ENCODE data around the gene ADAMTS17.

ADAMTS17 gene

DNA sequence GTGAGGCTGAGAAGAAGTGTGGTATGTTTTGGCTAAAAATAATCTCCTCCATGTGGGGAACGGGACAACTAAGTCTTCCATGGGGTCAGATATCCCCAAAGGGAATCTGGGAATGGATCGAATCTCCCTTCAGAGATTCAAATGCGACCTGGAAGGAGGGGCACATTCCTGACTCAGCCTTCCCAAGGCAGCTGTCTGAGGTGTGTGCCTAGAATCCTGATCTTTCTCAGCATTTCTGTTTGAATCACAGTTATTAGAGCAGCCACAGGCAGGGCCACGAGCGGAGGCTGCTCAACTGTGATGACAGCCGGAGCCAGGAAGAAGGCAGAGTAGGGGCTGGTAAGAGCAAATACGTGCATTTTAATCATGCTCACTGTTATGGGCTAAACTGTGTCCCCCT is 135.1 kb downstream of the ADAMTS17 start:
- no peak overlapping the region for H3K4me2 ChIP-seq (ENCODE audit: low read depth, low read length, poor library complexity, severe bottlenecking)
- H3K9me3 ChIP-seq (ENCODE audit: insufficient read depth, low read depth, low read length) = no peaks in the 10 kb centered on the region
- peaks cover 6% of the 10 kb centered on the region; the same call in 1 of the 2 replicates for H3F3A ChIP-seq (ENCODE audit: low read depth)
- H3K36me3 ChIP-seq (ENCODE audit: insufficient read depth, low read length) = no peaks in the 10 kb centered on the region
- no peaks in the 10 kb centered on the region for H4K20me1 ChIP-seq (ENCODE audit: insufficient read depth, low read length, poor library complexity, severe bottlenecking)
- H3K27me3 ChIP-seq (ENCODE audit: insufficient read depth, low read length, poor library complexity, severe bottlenecking) = no peaks in the 10 kb centered on the region
- H3K79me2 ChIP-seq (ENCODE audit: insufficient read depth, low read length) = no peaks in the 10 kb centered on the region
- TF ChIP-seq EZH2phosphoT487 (IDR thresholded peaks at IDR 0.05; ENCODE audit: borderline replicate concordance) = no peak
- no peak for TF ChIP-seq CTCF (conservative IDR thresholded peaks at IDR 0.05; ENCODE audit: low read length)
- H3K9ac ChIP-seq (ENCODE audit: low read depth, low read length, poor library complexity, severe bottlenecking) = no peak overlapping the region
- H3K4me1 ChIP-seq (ENCODE audit: insufficient read depth, low read length, poor library complexity, severe bottlenecking) = peaks cover 55% of the 10 kb centered on the region
- no peaks in the 10 kb centered on the region for H3K9me2 ChIP-seq (replicated peaks; ENCODE audit: low read depth, low read length)
- no peak overlapping the region for H3K4me3 ChIP-seq (ENCODE audit: low read length, poor library complexity, severe bottlenecking)
- H2AFZ ChIP-seq (ENCODE audit: low read length) = no peak overlapping the region

- H3K4me1 ChIP-seq (ENCODE audit: insufficient read depth, low read length, poor library complexity, severe bottlenecking) = peaks cover 59% of the 10 kb centered on the region
- H3K79me2 ChIP-seq (ENCODE audit: insufficient read depth, low read length) = no peaks in the 10 kb centered on the region
- H3K4me3 ChIP-seq (ENCODE audit: low read length, poor library complexity, severe bottlenecking) = no peak overlapping the region
- TF ChIP-seq EZH2phosphoT487 (IDR thresholded peaks at IDR 0.05; ENCODE audit: borderline replicate concordance) (no peak), CTCF (conservative IDR thresholded peaks at IDR 0.05; ENCODE audit: low read length) (no peak)
- H3K4me2 ChIP-seq (ENCODE audit: low read depth, low read length, poor library complexity, severe bottlenecking) = no peak overlapping the region
- H4K20me1 ChIP-seq (ENCODE audit: insufficient read depth, low read length, poor library complexity, severe bottlenecking) = no peaks in the 10 kb centered on the region
- H3K36me3 ChIP-seq (ENCODE audit: insufficient read depth, low read length) = no peaks in the 10 kb centered on the region
- H3K9me3 ChIP-seq (ENCODE audit: insufficient read depth, low read depth, low read length) = no peaks in the 10 kb centered on the region
- peaks cover 14% of the 10 kb centered on the region; the same call in 1 of the 2 replicates for H3F3A ChIP-seq (ENCODE audit: low read depth)
- no peak overlapping the region for H2AFZ ChIP-seq (ENCODE audit: low read length)
- no peaks in the 10 kb centered on the region for H3K27me3 ChIP-seq (ENCODE audit: insufficient read depth, low read length, poor library complexity, severe bottlenecking)
- H3K9me2 ChIP-seq (replicated peaks; ENCODE audit: low read depth, low read length) = no peaks in the 10 kb centered on the region
- H3K9ac ChIP-seq (ENCODE audit: low read depth, low read length, poor library complexity, severe bottlenecking) = no peak overlapping the region
These were observed 136.1 kb downstream of the ADAMTS17 start for GRCh38 chr15:100205549-100206295.

DNA sequence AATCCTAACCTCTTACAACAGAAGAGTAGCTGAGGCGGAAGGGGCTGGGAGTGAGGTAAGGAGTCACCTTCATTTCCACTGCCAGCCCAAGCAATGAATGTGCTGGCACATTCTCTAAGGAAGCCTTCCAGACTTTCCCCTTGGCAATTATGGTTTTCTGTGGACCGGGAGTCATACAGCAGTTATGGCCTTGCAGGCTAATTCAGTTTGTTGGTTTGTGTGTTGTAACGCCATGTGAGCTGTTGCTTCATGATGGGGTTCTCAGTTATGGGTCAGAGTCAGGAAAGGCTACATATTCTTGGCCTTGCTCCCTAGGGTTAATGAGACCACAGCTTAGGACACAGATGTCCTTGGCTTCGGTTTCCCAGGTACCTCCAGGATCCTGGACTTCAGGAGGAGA is 137.0 kb downstream of the ADAMTS17 start:
- Histone ChIP-seq H3F3A (ENCODE audit: low read depth) (peaks cover 15% of the 10 kb centered on the region; the same call in 1 of the 2 replicates), H3K79me2 (ENCODE audit: insufficient read depth, low read length) (no peaks in the 10 kb centered on the region), H3K9me3 (ENCODE audit: insufficient read depth, low read depth, low read length) (no peaks in the 10 kb centered on the region), H3K4me2 (ENCODE audit: low read depth, low read length, poor library complexity, severe bottlenecking) (no peak overlapping the region), H3K9me2 (replicated peaks; ENCODE audit: low read depth, low read length) (no peaks in the 10 kb centered on the region), H3K9ac (ENCODE audit: low read depth, low read length, poor library complexity, severe bottlenecking) (no peak overlapping the region), H2AFZ (ENCODE audit: low read length) (no peak overlapping the region), H3K4me3 (ENCODE audit: low read length, poor library complexity, severe bottlenecking) (no peak overlapping the region), H3K27me3 (ENCODE audit: insufficient read depth, low read length, poor library complexity, severe bottlenecking) (no peaks in the 10 kb centered on the region), H3K4me1 (ENCODE audit: insufficient read depth, low read length, poor library complexity, severe bottlenecking) (peaks cover 69% of the 10 kb centered on the region), H3K36me3 (ENCODE audit: insufficient read depth, low read length) (no peaks in the 10 kb centered on the region), H4K20me1 (ENCODE audit: insufficient read depth, low read length, poor library complexity, severe bottlenecking) (no peaks in the 10 kb centered on the region)
- TF ChIP-seq CTCF (conservative IDR thresholded peaks at IDR 0.05; ENCODE audit: low read length) (no peak), EZH2phosphoT487 (IDR thresholded peaks at IDR 0.05; ENCODE audit: borderline replicate concordance) (no peak)
